Gastrocnemius medialis (tissue), 4 donors: ENCODE results near the gene ZNF813.

Experiments used
- POLR2A ChIP-seq, 2 donors: fragments of 450-650 bp; IDR thresholded peaks; one replicate each; pipeline ENCODE4 v1.6.1; 2017; ENCODE audit warnings: antibody characterized with exemption in 2 of 2, mild to moderate bottlenecking in 2 of 2, moderate library complexity in 2 of 2
- TF ChIP-seq, protein P1 (sequence below), 5 experiments: fragments of 450-650 bp in 3 of 5; fragments of 200-600 bp in 2 of 5; sonication (generic) in 2 of 5; IDR thresholded peaks in 4 of 5; conservative IDR thresholded peaks in 1 of 5; 1 replicate in 4 of 5; 2 replicates in 1 of 5; pipeline ENCODE4 v1.5.1; 2016 to 2019; ENCODE audit warnings: antibody characterized with exemption in 5 of 5, mild to moderate bottlenecking in 3 of 5, moderate library complexity in 3 of 5

DNA sequence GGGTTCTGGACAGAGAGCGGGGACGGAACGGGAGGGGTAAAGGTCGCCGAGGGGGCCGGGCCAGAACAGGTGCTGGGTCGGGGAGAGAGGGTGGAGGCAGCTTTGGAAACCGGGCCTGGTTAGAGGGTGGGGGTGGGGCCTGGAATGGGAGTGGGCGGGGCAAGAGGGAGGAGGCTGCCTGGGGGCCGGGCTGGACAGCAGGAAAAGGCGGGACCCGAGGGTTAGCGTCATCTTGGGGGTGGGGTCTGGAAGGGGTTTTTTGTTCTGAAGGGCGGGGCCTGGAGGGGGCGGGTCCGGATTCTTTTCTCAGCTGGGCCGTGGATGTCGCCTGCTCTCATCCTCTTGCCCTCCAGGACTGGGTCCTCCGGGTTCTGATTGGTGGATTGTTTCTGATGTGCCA lies 4.3 kb upstream of the ZNF813 start:
- no peak for TF ChIP-seq POLR2A (IDR thresholded peaks at IDR 0.05)
- TF ChIP-seq, protein P1, sequence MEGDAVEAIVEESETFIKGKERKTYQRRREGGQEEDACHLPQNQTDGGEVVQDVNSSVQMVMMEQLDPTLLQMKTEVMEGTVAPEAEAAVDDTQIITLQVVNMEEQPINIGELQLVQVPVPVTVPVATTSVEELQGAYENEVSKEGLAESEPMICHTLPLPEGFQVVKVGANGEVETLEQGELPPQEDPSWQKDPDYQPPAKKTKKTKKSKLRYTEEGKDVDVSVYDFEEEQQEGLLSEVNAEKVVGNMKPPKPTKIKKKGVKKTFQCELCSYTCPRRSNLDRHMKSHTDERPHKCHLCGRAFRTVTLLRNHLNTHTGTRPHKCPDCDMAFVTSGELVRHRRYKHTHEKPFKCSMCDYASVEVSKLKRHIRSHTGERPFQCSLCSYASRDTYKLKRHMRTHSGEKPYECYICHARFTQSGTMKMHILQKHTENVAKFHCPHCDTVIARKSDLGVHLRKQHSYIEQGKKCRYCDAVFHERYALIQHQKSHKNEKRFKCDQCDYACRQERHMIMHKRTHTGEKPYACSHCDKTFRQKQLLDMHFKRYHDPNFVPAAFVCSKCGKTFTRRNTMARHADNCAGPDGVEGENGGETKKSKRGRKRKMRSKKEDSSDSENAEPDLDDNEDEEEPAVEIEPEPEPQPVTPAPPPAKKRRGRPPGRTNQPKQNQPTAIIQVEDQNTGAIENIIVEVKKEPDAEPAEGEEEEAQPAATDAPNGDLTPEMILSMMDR (IDR thresholded peaks at IDR 0.05 in 4 of 5, conservative IDR thresholded peaks at IDR 0.05 in 1 of 5): no peak
